HTERT RPE-1 (cell line): ENCODE measurements around the gene ADCY10.
"Not testable (repeated sequence)": the region's sequence is repeated elsewhere in the genome, so short reads cannot be mapped to it uniquely, and the experiment has no call there.

Experiments used
- in situ Hi-C: fragments of 300-500 bp; cut with MboI; formaldehyde crosslinking; loops from 4 replicates; pipeline ENCODE4 v1.14.3; 2020; ENCODE audit warnings: low sequenced_read_pairs

Gene ADCY10

DNA sequence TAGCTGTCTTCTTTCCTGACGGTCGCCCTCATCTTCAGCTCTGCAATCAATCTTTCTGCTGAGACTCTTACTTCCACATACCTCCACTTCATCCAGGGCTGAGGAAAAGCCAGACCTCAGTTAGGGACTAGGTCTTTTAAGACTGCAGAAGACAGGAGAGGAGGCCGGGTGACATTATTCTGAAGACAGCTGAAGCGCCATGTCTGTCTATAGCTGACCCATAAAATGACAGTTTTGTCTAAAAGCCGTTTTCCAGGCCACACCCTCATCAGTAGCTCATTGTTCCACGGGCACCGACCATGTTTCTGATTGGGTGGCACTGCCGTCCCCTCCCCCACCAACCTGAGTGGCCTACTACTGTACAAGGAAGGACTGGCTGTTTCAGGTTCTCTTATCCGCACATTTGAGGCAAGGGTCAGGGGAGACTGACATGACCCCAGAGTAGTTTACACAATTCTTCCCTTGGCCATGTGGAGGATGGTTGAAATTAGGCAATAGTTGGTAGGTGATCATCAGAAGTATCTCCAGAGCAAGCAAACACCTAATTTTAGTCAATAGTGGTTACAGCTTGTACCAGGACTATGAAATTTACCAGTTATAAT is at the start of gene ADCY10:
TSS of gene ADCY10 (minus strand) at position 240 of the 602 bp plus-strand sequence. CDS start 8,994 bp downstream, outside the sequence.
- in situ Hi-C loops: no loop called here

DNA sequence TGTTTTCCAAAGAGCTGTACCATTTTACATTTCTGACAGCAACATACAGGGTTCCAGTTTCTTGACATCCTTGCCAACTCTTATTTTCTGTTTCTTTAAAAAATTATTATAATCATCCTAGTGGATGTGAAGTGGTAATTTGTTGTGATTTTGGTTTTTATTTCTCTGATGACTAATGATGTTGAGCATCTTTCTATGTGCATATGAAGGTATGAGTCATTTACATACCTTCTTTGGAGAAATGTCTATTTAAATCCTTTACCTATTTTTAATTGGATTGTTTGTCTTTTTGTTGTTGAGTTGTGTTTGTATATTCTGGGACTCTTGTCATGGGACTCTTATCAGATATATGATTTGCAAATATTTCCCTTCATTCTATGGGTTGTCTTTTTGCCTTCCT is 43.8 kb upstream of the ADCY10 start:
- in situ Hi-C loops: no loop called here

- in situ Hi-C loops: no loop called here
Observed at GRCh38 chr1:167955915-167956314, 42.0 kb upstream of the ADCY10 start.

DNA sequence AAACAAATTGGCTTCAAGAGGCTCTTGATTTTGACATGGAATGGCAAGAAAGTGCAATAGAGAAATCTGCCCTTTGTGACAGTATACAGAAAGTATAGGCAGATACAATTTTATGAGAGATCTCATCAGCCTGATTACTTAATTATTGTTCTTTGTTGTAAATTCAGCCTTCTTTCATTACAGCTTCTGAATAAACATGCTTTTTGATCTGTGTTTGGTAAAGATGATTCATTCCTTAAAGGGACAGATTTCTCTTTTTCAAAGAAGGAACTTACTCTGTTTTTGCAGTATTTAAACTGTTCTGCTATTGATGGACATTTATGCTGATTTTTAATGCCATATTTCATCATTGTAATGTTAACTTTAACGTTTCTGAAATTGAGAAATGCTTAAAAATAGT is 36.6 kb upstream of the ADCY10 start:
- in situ Hi-C loops: no loop called here

- in situ Hi-C loops: no loop called here
Observed at GRCh38 chr1:167949785-167950184, 35.9 kb upstream of the ADCY10 start.

DNA sequence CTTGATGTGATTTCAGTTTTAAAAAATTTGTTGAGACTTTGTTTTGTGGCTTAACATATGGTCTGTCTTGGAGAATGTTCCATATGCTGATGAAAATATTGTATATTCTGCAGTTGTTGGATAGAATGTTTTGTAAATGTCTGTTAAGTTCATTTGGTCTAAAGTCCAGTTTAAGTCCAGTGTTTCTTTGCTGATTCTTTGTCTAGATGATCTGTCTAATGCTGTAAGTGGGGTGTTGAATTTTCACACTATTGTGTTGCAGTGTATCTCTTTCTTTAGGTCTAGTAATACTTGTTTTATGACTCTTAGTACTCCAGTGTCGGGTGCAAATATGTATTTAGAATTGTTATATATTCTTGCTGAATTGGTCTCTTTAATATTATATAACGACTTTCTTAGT is 33.8 kb upstream of the ADCY10 start:
- in situ Hi-C loops: no loop called here

- in situ Hi-C loops: no loop called here
Observed at GRCh38 chr1:167943541-167943940, 29.6 kb upstream of the ADCY10 start.

- in situ Hi-C loops: no loop called here
Observed at GRCh38 chr1:167940264-167940663, 26.3 kb upstream of the ADCY10 start.

GRCh38 chr1:167938080-167938636 is 24.2 kb upstream of the ADCY10 start:
- in situ Hi-C loops: no loop called here

DNA sequence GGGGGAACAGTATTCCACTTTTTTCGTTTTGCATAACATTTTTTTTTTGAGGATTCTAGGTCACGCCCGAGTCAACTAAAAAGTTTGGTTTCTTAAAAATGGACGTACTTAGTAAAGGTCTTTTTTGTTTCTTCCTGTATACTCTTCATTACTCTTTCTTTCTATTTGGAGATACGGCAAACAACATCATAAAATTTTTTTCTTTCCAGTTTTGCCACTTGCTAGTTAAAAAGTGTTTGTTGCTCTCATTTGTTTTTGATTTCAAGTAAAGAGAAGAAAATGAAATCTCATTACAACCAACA is 23.7 kb upstream of the ADCY10 start:
- in situ Hi-C loops: no loop called here

DNA sequence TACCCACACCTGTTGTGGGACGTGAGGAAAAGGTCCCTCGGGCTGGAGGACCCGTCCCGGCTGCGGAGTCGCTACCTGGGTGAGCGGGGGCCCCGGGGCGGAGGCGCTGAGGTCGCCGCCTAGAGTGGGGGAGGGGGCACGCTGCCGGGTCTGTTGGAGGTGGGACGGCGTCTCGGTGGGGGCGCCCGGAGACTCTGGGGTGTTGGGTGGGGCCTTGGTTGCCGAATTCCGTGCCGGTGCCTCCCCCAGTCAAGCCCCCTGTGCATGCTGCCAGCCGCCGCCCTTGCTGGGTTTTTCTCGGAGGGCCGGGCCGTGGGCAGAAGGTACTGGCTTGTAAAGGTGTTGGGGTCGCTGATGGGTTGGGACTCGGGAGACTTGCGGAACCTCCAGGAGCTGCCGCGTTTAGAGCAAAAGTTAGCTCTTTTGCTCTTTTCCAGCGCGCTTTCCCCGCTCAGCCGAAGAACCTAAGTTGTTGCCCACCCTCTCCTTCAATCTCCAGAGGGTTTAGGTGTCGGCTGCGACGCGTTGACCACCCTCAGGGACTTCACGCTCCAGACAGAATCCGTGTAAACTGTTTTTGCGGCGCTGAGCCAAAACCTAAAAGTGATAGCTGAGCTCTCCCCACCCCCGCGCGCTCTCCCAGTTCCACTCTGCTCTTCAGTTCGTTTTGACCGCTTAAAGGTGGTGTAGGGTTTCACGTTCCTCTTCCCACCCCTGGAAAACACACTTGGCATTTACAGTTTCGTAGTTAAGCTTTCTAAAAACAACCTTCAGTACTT is 23.2 kb upstream of the ADCY10 start, which contains the start of gene MPC2:
TSS of gene MPC2 (minus strand) at position 143 of the 779 bp plus-strand sequence. CDS start 1,231 bp downstream, outside the sequence.
- in situ Hi-C loops: no loop called here

DNA sequence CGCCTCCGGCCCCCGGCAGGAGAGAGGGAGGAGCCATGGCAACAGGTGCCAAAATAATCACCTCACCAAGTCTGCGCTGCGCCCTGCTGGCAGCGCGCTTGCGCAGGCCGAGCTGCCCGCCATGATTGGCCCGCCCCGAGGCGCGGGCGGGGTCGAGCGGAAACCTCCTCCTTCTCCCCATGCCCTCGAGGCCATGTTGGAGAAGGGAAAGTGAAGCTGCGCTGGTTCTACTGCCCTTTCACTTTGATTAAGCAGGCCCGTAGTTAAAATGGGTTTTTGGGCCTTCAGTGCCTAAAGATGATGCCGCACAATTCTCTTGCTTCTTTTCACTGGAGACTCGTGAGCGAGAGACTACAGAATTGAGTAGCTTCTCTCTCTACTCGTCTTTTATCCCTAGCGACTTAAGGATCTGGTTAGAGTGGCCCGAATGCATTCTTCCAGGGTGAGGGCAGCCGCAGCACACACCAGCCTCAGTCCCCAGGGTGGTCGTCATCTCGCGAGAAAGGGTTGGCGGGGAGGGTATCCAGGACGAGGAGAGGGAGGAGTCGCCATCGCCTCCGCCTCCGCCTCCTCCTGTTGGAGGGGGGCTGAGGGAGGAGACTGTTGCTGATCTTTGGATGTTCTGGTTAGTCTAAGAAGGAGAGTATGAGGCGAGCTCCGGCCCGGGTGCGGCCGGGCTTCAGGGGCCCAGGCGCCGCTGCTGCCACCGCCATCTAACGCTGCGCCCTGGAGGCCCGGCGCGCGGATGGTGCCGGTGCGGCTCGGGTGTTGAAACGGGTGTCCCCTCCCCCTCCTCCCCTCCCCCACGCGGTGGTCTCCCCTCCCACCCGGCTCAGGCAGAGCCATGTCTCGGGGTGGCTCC is 22.4 kb upstream of the ADCY10 start, which contains the start of gene DCAF6:
TSS of gene DCAF6 (plus strand) at position 616 of the 862 bp plus-strand sequence. CDS start at position 845, 229 bp downstream.
- in situ Hi-C loops: no loop called here

DNA sequence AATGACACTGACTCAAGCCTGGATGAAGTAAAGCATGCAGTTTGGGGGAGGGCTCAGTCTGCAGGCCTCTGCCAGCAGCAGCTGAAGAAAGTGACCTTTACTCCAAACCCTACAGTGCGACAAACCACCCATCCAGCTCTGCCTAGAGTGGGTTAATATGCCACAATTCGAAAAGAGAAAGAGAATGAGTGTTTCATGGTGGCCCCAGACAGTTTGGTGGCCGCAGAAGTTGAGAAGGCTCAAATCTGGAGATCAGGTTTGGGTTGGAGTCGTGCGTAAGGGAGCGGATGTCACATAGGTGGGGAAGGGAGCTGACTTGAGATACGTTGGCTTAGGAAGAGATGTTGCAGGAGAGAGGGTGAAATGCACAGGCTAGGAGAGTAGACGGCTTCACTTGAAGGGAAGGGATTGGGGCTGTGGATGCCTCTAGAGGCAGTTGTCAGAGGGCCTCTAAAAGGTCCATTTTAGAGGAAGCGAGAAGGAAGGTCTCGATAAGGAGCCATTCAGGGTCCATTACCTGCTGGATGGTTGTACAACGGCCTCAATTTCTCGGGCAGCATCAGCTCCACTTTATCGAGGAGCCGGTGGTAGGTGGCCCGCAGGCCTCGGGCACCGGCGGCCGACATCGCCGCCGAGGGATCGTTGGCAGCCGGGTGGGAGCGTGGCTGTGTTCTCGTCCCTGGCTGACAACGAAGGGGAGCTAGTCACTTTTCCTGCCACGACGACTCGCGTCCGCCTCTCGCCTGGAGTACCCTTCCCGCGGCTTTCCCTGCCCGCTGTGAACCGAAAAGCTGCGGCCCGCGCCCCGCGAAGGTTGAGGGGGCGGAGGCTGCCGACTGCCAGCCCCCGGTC is 21.5 kb upstream of the ADCY10 start:
- in situ Hi-C loops: no loop called here

- in situ Hi-C loops: no loop called here
Observed at GRCh38 chr1:167934426-167935215, 20.7 kb upstream of the ADCY10 start.

DNA sequence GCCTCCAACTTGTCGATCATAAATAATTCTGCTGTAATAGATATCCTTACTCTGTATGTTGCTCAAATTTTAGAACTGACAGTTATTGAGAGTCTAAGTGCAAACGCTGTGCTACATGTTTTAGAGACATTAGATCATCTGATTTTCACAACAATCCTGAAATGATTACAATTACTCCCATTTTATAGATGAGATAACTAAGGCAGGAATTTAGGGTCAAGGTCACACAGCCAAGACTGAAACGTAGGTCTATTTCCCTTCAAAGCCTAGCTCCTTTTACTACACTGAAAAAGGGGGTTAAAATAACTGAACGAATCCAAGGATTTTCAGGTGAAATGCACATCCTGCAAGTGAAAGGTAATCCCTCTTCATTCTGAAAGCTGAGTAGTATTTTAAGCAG is 19.9 kb upstream of the ADCY10 start:
- in situ Hi-C loops: no loop called here

GRCh38 chr1:167929725-167930124 is 15.8 kb upstream of the ADCY10 start:
- in situ Hi-C loops: no loop called here

- in situ Hi-C loops: not testable (repeated sequence)
Observed at GRCh38 chr1:167928919-167929318, 15.0 kb upstream of the ADCY10 start.

GRCh38 chr1:167928457-167928852 is 14.5 kb upstream of the ADCY10 start:
- in situ Hi-C loops: no loop called here

DNA sequence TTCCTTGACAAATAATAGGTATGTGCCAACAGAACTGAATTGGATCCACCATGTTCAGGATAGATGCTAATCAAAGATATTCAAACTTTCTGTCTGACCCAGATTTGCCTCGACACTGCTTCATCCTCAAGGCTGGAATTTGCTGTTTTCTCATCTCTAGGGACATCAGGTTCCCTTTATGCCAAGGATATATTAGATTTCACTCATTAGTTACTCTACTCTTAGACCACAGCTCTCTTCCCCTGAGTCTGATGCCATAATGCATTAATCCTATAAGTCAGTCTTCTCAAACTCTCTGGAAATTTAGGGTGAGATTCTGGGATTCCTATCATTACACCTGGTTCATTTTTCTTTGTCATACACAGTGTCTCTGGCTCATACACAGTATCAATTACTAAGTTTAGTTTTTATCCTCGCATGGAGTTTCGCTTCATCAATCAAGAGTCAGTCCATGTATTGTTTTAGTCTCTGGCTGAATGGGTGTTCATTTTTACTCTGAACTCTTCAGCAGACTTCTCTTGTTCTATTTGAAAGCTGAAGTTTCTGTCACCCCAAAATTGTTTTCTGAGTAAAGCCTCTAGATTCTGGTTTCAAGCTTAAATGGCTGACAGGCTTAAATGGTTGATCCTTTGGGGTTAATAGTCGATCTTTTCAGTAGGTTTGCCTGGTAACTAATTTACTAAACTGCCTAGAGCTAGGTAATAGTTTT is 13.3 kb upstream of the ADCY10 start:
- in situ Hi-C loops: no loop called here
